SK-N-SH (cell line): Measurements from ENCODE around the gene REM1. TPM values are rescaled to one million over a fixed set of nuclear protein-coding genes. Genes with fewer than 3 reads are reported as not detected.

ENCODE experiments used
- CTCF ChIA-PET: fragments of 300-600, 350-600 bp; formaldehyde crosslinking; extraction: SDS; loops from one replicate; lab custom pipeline; 2021; lab: Yijun Ruan, JAX
- POLR2A ChIA-PET: fragments of 350-600 bp; sonication (Branson Sonifier 250); formaldehyde crosslinking; extraction: SDS; loops from one replicate; lab custom pipeline; 2020; ENCODE audit warnings: antibody characterized with exemption, inconsistent platforms; lab: Yijun Ruan, JAX
- DNase-seq: peaks from one replicate; pipeline ENCODE4 v3.0.0; 2012
- H2AFZ ChIP-seq: fragments of 200-600 bp; sonication (generic); 2 replicates; pipeline ENCODE4 v1.8.1; 2016; ENCODE audit warnings: antibody characterized with exemption, mild to moderate bottlenecking, low read depth
- H3F3A ChIP-seq: fragments of 200-600 bp; sonication (generic); replicated peaks from 2 replicates; pipeline ENCODE3; 2016; ENCODE audit warnings: antibody characterized with exemption, mild to moderate bottlenecking; ENCODE audit not compliant: insufficient read depth
- H3K27ac ChIP-seq, 2 experiments: fragments of 200-500 bp in 1 of 2; fragments of 200-600 bp in 1 of 2; sonication (Bioruptor generic) in 1 of 2; sonication (generic), shearing (Covaris generic) in 1 of 2; 2 replicates each; pipeline versions ENCODE4 v1.5.1 to v1.6.1; 2014 to 2016; ENCODE audit warnings: low read depth in 2 of 2, inconsistent platforms in 1 of 2, low read length in 1 of 2, mild to moderate bottlenecking in 1 of 2, mixed read lengths in 1 of 2
- H3K27me3 ChIP-seq: fragments of 200-600 bp; sonication (generic), shearing (Covaris generic); 2 replicates; pipeline ENCODE4 v1.6.1; 2016; ENCODE audit warnings: mixed run types; ENCODE audit not compliant: insufficient read depth
- H3K36me3 ChIP-seq, 2 experiments: fragments of 200-500 bp in 1 of 2; fragments of 200-600 bp in 1 of 2; sonication (Bioruptor generic) in 1 of 2; sonication (generic) in 1 of 2; replicated peaks in 1 of 2; 2 replicates each; pipeline versions ENCODE3 to v1.5.1; 2014 to 2016; ENCODE audit warnings: low read length in 1 of 2, mild to moderate bottlenecking in 1 of 2; ENCODE audit not compliant: insufficient read depth in 2 of 2, control insufficient read depth in 1 of 2
- H3K4me1 ChIP-seq, 2 experiments: fragments of 200-500 bp in 1 of 2; fragments of 200-600 bp in 1 of 2; sonication (Bioruptor generic) in 1 of 2; sonication (generic), shearing (Covaris generic) in 1 of 2; 2 replicates each; pipeline versions ENCODE4 v1.5.1 to v1.6.1; 2014 to 2016; ENCODE audit warnings: low read depth in 1 of 2, low read length in 1 of 2, mixed run types in 1 of 2; ENCODE audit not compliant: insufficient read depth in 2 of 2, control insufficient read depth in 1 of 2
- H3K4me2 ChIP-seq: fragments of 200-600 bp; sonication (generic), shearing (Covaris generic); 2 replicates; pipeline ENCODE4 v1.6.1; 2017; ENCODE audit warnings: mixed run types
- H3K4me3 ChIP-seq, 2 experiments: fragments of 200-500 bp in 1 of 2; fragments of 200-600 bp in 1 of 2; sonication (Bioruptor generic) in 1 of 2; sonication (generic), shearing (Covaris generic) in 1 of 2; 2 replicates each; pipeline versions ENCODE4 v1.5.1 to v1.8.1; 2014 to 2016; ENCODE audit warnings: low read depth in 2 of 2, inconsistent platforms in 1 of 2, low read length in 1 of 2, mild to moderate bottlenecking in 1 of 2, mixed read lengths in 1 of 2, moderate library complexity in 1 of 2
- H3K79me2 ChIP-seq: fragments of 200-600 bp; sonication (generic); 2 replicates; pipeline ENCODE4 v1.8.1; 2017; ENCODE audit warnings: mild to moderate bottlenecking; ENCODE audit not compliant: insufficient read depth
- H3K9ac ChIP-seq: fragments of 200-600 bp; sonication (generic); 2 replicates; pipeline ENCODE4 v1.6.1; 2017; ENCODE audit warnings: mixed run types
- H3K9me2 ChIP-seq: fragments of 200-600 bp; sonication (generic); 2 replicates; pipeline ENCODE4 v1.6.1; 2017; ENCODE audit warnings: mixed run types
- H3K9me3 ChIP-seq: fragments of 200-600 bp; sonication (generic); 2 replicates; pipeline ENCODE4 v1.6.1; 2017; ENCODE audit warnings: mixed run types, mild to moderate bottlenecking, moderate library complexity
- H4K20me1 ChIP-seq: fragments of 200-600 bp; sonication (generic); 2 replicates; pipeline ENCODE4 v1.6.1; 2017; ENCODE audit warnings: mild to moderate bottlenecking, mixed run types; ENCODE audit not compliant: insufficient read depth
- GABPA ChIP-seq: IDR thresholded peaks from 2 replicates; pipeline ENCODE4 v1.4.0; 2012; ENCODE audit warnings: low read depth, mild to moderate bottlenecking
- JUND ChIP-seq: IDR thresholded peaks from 2 replicates; pipeline ENCODE4 v1.4.0; 2012
- NFIC ChIP-seq: IDR thresholded peaks from 2 replicates; pipeline ENCODE4 v1.4.0; 2012; ENCODE audit warnings: borderline replicate concordance
- PBX3 ChIP-seq: IDR thresholded peaks from 2 replicates; pipeline ENCODE4; 2012
- POLR2AphosphoS5 ChIP-seq: IDR thresholded peaks from 2 replicates; pipeline ENCODE4 v1.6.1; 2012; ENCODE audit warnings: low read depth, low read length
- REST ChIP-seq: IDR thresholded peaks from 2 replicates; pipeline ENCODE4 v1.6.1; 2012; ENCODE audit warnings: mild to moderate bottlenecking, low read depth, low read length, moderate library complexity
- RXRA ChIP-seq: IDR thresholded peaks from 2 replicates; pipeline ENCODE4 v1.4.0; 2012; ENCODE audit warnings: low read depth, mild to moderate bottlenecking, borderline replicate concordance
- SMC3 ChIP-seq: IDR thresholded peaks from 2 replicates; pipeline ENCODE4 v1.6.1; 2012; ENCODE audit warnings: low read depth, low read length, improper control_type of control experiment
- TAF1 ChIP-seq: IDR thresholded peaks from 2 replicates; pipeline ENCODE4 v1.6.1; 2012; ENCODE audit warnings: low read depth, mild to moderate bottlenecking, low read length, moderate library complexity, borderline replicate concordance
- TCF12 ChIP-seq: IDR thresholded peaks from 2 replicates; pipeline ENCODE4 v1.4.0; 2012
- WGBS: methylation state at CpG from one replicate; pipeline ENCODE4 v1.1.6; 2017; ENCODE audit warnings: low lambda C conversion rate; 5-methylcytosine and 5-hydroxymethylcytosine counted together
- polyA plus RNA-seq, 3 experiments: library from polyadenylated mRNA; depleted of rRNA; stranded (reverse); fragments of >200 nt; gene quantifications; 2 replicates each; pipeline ENCODE4 v1.2.3, GENCODE V29; 2012

REM1 gene
- polyA plus RNA-seq, 1 of the 3 experiments (the other 2 are of a cell fraction), result 7.1 TPM

DNA sequence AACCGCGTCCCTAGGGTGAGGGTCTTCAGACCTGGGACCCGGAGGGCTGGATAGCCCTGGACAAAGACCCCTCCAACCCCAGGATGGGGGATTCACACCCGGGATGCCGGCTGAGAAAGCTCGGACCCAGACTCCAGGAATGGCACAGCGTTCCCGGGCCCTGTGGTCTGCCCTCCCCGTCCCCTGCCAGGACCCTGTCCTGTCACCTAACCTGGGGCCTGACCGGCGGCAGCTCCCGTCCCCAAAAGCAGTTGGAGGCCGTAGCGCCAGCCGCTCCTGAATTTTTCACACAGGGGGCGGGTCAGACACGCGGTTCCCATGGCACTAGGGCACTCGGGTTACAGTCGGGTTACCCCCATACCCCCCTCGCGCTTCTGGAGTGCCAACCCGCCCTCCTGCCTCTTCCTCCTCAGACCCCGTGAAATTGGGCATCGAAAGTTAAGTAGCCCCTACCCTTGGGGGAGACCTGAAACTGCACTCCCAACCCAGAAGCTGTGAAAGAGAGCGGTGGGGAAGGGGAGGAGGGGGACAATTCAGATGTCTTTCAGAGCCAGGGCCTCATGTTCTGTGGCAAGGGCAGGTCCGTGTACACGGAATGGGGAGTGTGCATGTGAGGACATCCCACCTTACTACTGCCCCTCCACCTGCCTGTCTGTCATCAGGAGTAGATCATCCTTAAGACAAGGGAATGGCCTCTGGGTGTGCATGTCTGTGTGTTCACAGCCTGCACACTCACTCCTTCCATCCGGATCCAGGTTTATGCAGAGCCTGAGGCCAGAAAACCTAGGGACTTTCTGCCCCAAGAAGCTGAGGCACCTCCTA lies 595 bp downstream of the REM1 start (continued):
- TF ChIP-seq REST, result no peak

DNA sequence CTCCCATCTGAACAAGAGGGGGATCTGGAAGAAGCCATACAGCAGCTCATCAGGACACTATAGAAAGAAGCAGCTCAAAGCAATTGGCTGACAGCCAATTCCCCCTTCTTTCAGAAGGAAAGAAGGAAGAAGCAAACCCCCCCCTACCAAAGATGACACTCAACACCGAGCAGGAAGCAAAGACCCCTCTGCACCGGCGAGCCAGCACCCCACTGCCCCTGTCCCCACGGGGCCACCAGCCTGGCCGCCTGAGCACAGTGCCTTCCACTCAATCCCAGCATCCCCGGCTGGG lies 1.2 kb downstream of the REM1 start:
- Histone ChIP-seq H3K79me2 (no peaks in the 10 kb centered on the region; the same call in 1 of the 2 replicates), H3F3A (no peaks in the 10 kb centered on the region), H3K27me3 (no peaks in the 10 kb centered on the region), H3K4me1 (peaks cover 2 to 7% of the 10 kb centered on the region in 2 experiments; a peak in 2 of 4 replicates), H2AFZ (no peak overlapping the region), H3K9ac (peak overlapping the region; percentile 72; the same call in 1 of the 2 replicates), H3K27ac (peak overlapping the region in 1 of 2 experiments; percentile 56; a peak in 2 of 4 replicates), H4K20me1 (no peaks in the 10 kb centered on the region), H3K9me2 (no peaks in the 10 kb centered on the region), H3K4me2 (peak overlapping the region; percentile 98), H3K9me3 (no peaks in the 10 kb centered on the region), H3K4me3 (peak overlapping the region in 1 of 2 experiments; percentile 56; a peak in 2 of 4 replicates), H3K36me3 (no peaks in the 10 kb centered on the region)
- TF ChIP-seq NFIC, result peak; percentile 59
- no peak for TF ChIP-seq POLR2AphosphoS5
- POLR2A ChIA-PET, result no interaction called here
- no peak for DNase-seq
- CTCF ChIA-PET, result interaction anchor here (1.0 to 2.8 kb wide), 2 partner anchors 16 to 27 kb away, joined by 3 to 12 read pairs; no protein-coding TSS in a partner anchor
- 29% methylated on average over 6 of the region's 6 CpGs for WGBS

DNA sequence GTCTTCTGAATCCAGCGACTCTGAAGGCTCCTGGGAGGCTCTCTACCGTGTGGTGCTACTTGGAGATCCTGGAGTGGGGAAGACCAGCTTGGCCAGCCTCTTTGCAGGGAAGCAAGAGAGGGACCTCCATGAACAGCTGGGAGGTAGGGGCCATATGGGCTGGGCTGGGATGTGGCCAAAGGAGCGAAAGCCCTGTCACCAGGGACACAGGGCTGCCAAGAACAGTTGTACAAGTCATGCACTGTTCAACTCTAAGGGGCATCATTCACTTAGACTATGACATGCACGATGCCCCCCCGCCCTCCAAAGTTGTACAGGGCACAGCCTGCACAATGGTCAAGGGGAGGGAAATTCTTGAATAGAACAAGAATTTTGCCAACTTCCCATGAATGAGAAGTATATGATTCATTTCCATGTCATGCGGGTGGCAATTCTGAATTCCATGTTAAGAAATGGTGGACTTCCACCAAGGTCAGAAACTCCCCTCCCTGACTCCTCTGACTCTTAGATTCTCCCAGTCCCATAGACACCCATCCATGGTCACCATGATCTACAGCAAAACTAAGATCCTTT lies 1.6 kb downstream of the REM1 start:
- peak overlapping the region; percentile 72; the same call in 1 of the 2 replicates for H3K9ac ChIP-seq
- WGBS, result 40% methylated on average over 6 of the region's 6 CpGs
- H3K27ac ChIP-seq, result peak overlapping the region in 1 of 2 experiments; percentile 56; a peak in 2 of 4 replicates
- peak overlapping the region; percentile 98 for H3K4me2 ChIP-seq
- ChIA-PET CTCF (interaction anchor here (1.0 to 3.0 kb wide), 3 partner anchors 17 to 27 kb away, joined by 3 to 14 read pairs (median 12); no protein-coding TSS in a partner anchor), POLR2A (no interaction called here)
- no peak for DNase-seq
- TF ChIP-seq TAF1 (no peak), GABPA (no peak), RXRA (peak; percentile 44; the same call in 1 of the 2 replicates), SMC3 (no peak), PBX3 (peak; percentile 21; the same call in 1 of the 2 replicates), JUND (peak; percentile 34), NFIC (no peak), TCF12 (peak; percentile 5; the same call in 1 of the 2 replicates)
- H3K36me3 ChIP-seq, result no peaks in the 10 kb centered on the region
- no peaks in the 10 kb centered on the region for H3K9me3 ChIP-seq
- H3K79me2 ChIP-seq, result no peaks in the 10 kb centered on the region; the same call in 1 of the 2 replicates
- no peaks in the 10 kb centered on the region for H3K27me3 ChIP-seq
- peaks cover 3% of the 10 kb centered on the region for H3F3A ChIP-seq
- peaks cover 2 to 7% of the 10 kb centered on the region in 2 experiments; a peak in 2 of 4 replicates for H3K4me1 ChIP-seq
- H2AFZ ChIP-seq, result no peak overlapping the region
- H3K4me3 ChIP-seq, result no peak overlapping the region; a peak in 1 of 4 replicates
- no peaks in the 10 kb centered on the region for H4K20me1 ChIP-seq
- no peaks in the 10 kb centered on the region for H3K9me2 ChIP-seq
